A673 (cell line): ENCODE data around the gene LNX1. TPM values are rescaled to one million over a fixed set of nuclear protein-coding genes. Genes with fewer than 3 reads are reported as not detected.

Experiments used
- BruUV-seq: library from RNA; stranded (reverse); fragments of 400-500 nt; replicated peaks from 2 replicates; lab custom pipeline; 2021; lab: Mats Ljungman, UMichigan
- CTCF ChIA-PET: fragments of 300-600 bp; sonication (Branson Sonifier 250); formaldehyde crosslinking; loops from one replicate; lab custom pipeline; 2022; ENCODE audit warnings: antibody characterized with exemption; lab: Charles Lee
- POLR2A ChIA-PET: fragments of 300-600 bp; sonication (Branson Sonifier 250); formaldehyde crosslinking; loops from one replicate; lab custom pipeline; 2022; ENCODE audit warnings: antibody characterized with exemption; ENCODE audit not compliant: low non-redundant PET; lab: Charles Lee
- DNase-seq: peaks from one replicate; pipeline ENCODE4 v3.0.0-alpha.2; 2015; ENCODE audit warnings: low spot score
- H3K27ac ChIP-seq: fragments of 200-600 bp; sonication (generic); 2 replicates; pipeline ENCODE4 v1.5.1; 2016; ENCODE audit warnings: mixed run types, low read depth, mild to moderate bottlenecking, mixed read lengths, antibody characterized with exemption, low read length; ENCODE audit not compliant: poor library complexity, severe bottlenecking
- H3K27me3 ChIP-seq: fragments of 200-600 bp; sonication (generic); replicated peaks from 2 replicates; pipeline ENCODE4 v1.6.1; 2017; ENCODE audit warnings: mixed run types, low read depth, mild to moderate bottlenecking, mixed read lengths, antibody characterized with exemption, low read length; ENCODE audit not compliant: insufficient read depth, poor library complexity
- H3K36me3 ChIP-seq: fragments of 200-600 bp; sonication (generic); 2 replicates; pipeline ENCODE4 v1.6.1; 2016; ENCODE audit warnings: mixed run types, mild to moderate bottlenecking, mixed read lengths, antibody characterized with exemption, low read length; ENCODE audit not compliant: insufficient read depth, poor library complexity, severe bottlenecking
- H3K4me1 ChIP-seq: fragments of 200-600 bp; sonication (generic); 2 replicates; pipeline ENCODE4 v1.6.1; 2017; ENCODE audit warnings: mixed run types, mild to moderate bottlenecking, mixed read lengths, antibody characterized with exemption, low read length; ENCODE audit not compliant: insufficient read depth, poor library complexity, severe bottlenecking
- H3K4me3 ChIP-seq: fragments of 200-600 bp; sonication (generic); 2 replicates; pipeline ENCODE4 v1.5.1; 2016; ENCODE audit warnings: low read depth, mixed run types, mild to moderate bottlenecking, mixed read lengths, low read length; ENCODE audit not compliant: poor library complexity, severe bottlenecking
- H3K9me3 ChIP-seq: fragments of 200-600 bp; sonication (generic); 2 replicates; pipeline ENCODE4 v1.6.1; 2016; ENCODE audit warnings: mixed run types, low read depth, mild to moderate bottlenecking, mixed read lengths, antibody characterized with exemption, low read length; ENCODE audit not compliant: poor library complexity, severe bottlenecking
- EZH2 ChIP-seq: fragments of 200-600 bp; sonication (generic); IDR thresholded peaks from 2 replicates; pipeline ENCODE4 v1.6.1; 2017; ENCODE audit warnings: borderline replicate concordance, low read depth, mild to moderate bottlenecking, mixed read lengths, antibody characterized with exemption, low read length; ENCODE audit not compliant: poor library complexity, severe bottlenecking
- intact Hi-C: fragments of 100-400 bp; cut with micrococcal nuclease; formaldehyde crosslinking; loops from one replicate; pipeline ENCODE4 v1.10.0; 2022; ENCODE audit not compliant: unreplicated experiment
- total RNA-seq: library from RNA; stranded (reverse); gene quantifications from 2 replicates; pipeline ENCODE4 v1.2.3, GENCODE V29; 2021
- TF ChIP-seq, protein P1 (sequence below): fragments of 300-800, 200-600 bp; sonication (generic); conservative IDR thresholded peaks from 2 replicates; pipeline ENCODE4 v1.5.1; 2017; ENCODE audit warnings: low read depth, mild to moderate bottlenecking, antibody characterized with exemption, low read length, moderate library complexity, mixed read lengths

The LNX1 gene
- total RNA-seq, 1 experiment from 2014 or later: not detected

DNA sequence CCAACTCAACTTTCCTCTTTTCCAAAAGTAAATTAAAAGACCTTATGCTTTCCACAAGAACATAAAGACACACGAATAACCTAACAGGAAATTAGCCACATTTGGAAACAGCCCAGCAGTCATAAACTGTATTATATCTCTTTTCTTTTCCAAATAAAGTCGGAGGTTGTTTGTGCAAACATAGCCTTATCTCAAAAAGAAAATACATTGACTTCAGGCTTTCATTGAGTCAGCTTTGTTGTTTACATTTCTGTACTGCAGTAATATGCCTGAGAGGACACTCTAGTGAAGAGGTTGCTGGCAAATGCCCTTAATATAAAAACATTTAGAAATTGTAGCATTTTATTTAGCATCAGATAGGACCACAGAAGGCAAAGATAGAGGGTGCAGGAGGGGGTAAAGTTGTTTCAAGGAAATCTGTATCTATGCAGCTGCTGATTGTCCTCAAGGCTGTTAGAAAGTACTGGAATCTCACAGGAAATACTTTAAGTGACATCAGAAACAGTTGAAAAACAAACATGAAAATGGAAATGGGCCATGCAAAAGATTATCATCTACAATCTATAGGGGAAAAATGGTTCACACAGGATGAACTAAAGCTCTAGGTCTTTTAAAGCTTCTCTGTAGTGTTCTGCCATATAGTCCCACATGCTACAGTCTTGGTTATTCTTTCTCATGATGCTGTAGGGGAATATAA is 14.5 kb downstream of the LNX1 start:
- no TSS peak for BruUV-seq
- ChIA-PET CTCF (no interaction called here), POLR2A (no interaction called here)
- H3K9me3 ChIP-seq: no peaks in the 10 kb centered on the region
- H3K4me3 ChIP-seq: no peak overlapping the region
- H3K27ac ChIP-seq: no peak overlapping the region
- no peak for DNase-seq
- H3K4me1 ChIP-seq: no peaks in the 10 kb centered on the region
- intact Hi-C loops: no loop called here
- H3K27me3 ChIP-seq: no peaks in the 10 kb centered on the region
- TF ChIP-seq, protein P1, sequence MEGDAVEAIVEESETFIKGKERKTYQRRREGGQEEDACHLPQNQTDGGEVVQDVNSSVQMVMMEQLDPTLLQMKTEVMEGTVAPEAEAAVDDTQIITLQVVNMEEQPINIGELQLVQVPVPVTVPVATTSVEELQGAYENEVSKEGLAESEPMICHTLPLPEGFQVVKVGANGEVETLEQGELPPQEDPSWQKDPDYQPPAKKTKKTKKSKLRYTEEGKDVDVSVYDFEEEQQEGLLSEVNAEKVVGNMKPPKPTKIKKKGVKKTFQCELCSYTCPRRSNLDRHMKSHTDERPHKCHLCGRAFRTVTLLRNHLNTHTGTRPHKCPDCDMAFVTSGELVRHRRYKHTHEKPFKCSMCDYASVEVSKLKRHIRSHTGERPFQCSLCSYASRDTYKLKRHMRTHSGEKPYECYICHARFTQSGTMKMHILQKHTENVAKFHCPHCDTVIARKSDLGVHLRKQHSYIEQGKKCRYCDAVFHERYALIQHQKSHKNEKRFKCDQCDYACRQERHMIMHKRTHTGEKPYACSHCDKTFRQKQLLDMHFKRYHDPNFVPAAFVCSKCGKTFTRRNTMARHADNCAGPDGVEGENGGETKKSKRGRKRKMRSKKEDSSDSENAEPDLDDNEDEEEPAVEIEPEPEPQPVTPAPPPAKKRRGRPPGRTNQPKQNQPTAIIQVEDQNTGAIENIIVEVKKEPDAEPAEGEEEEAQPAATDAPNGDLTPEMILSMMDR: no peak
- no peak for TF ChIP-seq EZH2
- H3K36me3 ChIP-seq: no peaks in the 10 kb centered on the region

- H3K36me3 ChIP-seq: no peaks in the 10 kb centered on the region
- H3K4me1 ChIP-seq: no peaks in the 10 kb centered on the region
- no peak overlapping the region for H3K4me3 ChIP-seq
- BruUV-seq: no TSS peak
- TF ChIP-seq, protein P1: no peak
- TF ChIP-seq EZH2: no peak
- no peaks in the 10 kb centered on the region for H3K27me3 ChIP-seq
- no peak for DNase-seq
- CTCF ChIA-PET: no interaction called here
- POLR2A ChIA-PET: no interaction called here
- no peaks in the 10 kb centered on the region for H3K9me3 ChIP-seq
- intact Hi-C loops: no loop called here
- H3K27ac ChIP-seq: no peak overlapping the region
Observed at GRCh38 chr4:53576071-53576617, 15.1 kb downstream of the LNX1 start.

DNA sequence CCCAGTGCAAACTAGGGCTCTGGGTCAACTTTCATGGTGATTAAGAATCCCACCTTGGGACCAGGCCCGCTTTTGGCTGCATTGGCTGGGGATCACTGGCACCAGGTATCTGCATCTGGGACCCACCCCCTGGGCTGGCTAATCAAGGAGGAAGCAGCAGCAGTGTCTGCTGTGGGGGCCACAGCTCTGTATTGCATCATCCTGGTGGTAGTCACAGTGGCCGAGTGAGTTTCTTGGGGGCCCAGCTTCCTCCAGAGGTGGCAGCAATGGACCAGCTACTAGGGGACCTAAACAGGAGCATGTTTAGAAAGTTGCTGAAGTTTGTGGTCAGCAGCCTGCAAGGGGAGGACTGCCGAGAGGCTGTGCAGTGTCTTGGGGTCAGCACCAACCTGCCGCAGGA is 15.7 kb downstream of the LNX1 start:
- Histone ChIP-seq H3K27ac (no peak overlapping the region), H3K36me3 (no peaks in the 10 kb centered on the region), H3K9me3 (no peaks in the 10 kb centered on the region), H3K27me3 (no peaks in the 10 kb centered on the region), H3K4me3 (no peak overlapping the region), H3K4me1 (no peaks in the 10 kb centered on the region)
- ChIA-PET CTCF (no interaction called here), POLR2A (no interaction called here)
- TF ChIP-seq EZH2: no peak
- TF ChIP-seq, protein P1: no peak
- DNase-seq: no peak
- no TSS peak for BruUV-seq
- intact Hi-C loops: no loop called here
